ENCODE results near the gene OVCA2.

Gene OVCA2

GRCh38 chr17:2034806-2035540 is 6.8 kb upstream of the OVCA2 start:
- DNase-seq, result no peak

- DNase-seq, result no peak
Observed at GRCh38 chr17:2035541-2036488, 6.0 kb upstream of the OVCA2 start.

- no peak for DNase-seq
Observed at GRCh38 chr17:2037155-2037554, 4.7 kb upstream of the OVCA2 start.

- no peak for DNase-seq
Observed at GRCh38 chr17:2040219-2040827, 1.5 kb upstream of the OVCA2 start.

- DNase-seq, result no peak
Observed at GRCh38 chr17:2040942-2041560, 771 bp upstream of the OVCA2 start.

- peak in 2 of 4 experiments; percentile 36 to 37 for DNase-seq
Observed at GRCh38 chr17:2042390-2042847, 597 bp downstream of the OVCA2 start.

- no peak for DNase-seq
Observed at GRCh38 chr17:2042933-2043332, 1.1 kb downstream of the OVCA2 start.

GRCh38 chr17:2043785-2044184 is 2.0 kb downstream of the OVCA2 start:
- DNase-seq, result no peak

GRCh38 chr17:2044263-2044894 is 2.6 kb downstream of the OVCA2 start:
- no peak for DNase-seq

- DNase-seq, result no peak
Observed at GRCh38 chr17:2047590-2047989, 5.8 kb downstream of the OVCA2 start.

- DNase-seq, result no peak
Observed at GRCh38 chr17:2048805-2049204, 7.0 kb downstream of the OVCA2 start.

- peak; percentile 84 to 93 (median 88) for DNase-seq
Observed at GRCh38 chr17:2049333-2050299, 7.8 kb downstream of the OVCA2 start.

- DNase-seq, result peak; percentile 80 to 88 (median 84)
Observed at GRCh38 chr17:2050300-2051060, 8.7 kb downstream of the OVCA2 start.

GRCh38 chr17:2051061-2051932 is 9.5 kb downstream of the OVCA2 start:
- DNase-seq, result peak; percentile 59 to 81 (median 78)

GRCh38 chr17:2051933-2052559 is 10.2 kb downstream of the OVCA2 start:
- peak in 1 of 4 experiments; percentile 27 for DNase-seq

- DNase-seq, result peak; percentile 75 to 87 (median 78)
Observed at GRCh38 chr17:2053380-2054261, 11.8 kb downstream of the OVCA2 start.

GRCh38 chr17:2054262-2054511 is 12.4 kb downstream of the OVCA2 start:
- no peak for DNase-seq
